B cell (primary cell): Measurements from ENCODE around the gene ABTB2. TPM values are rescaled to one million over a fixed set of nuclear protein-coding genes. Genes with fewer than 3 reads are reported as not detected.

ENCODE experiments used
- ATAC-seq: fragments of 200-7000 bp; cut with Tn5 transposase; one replicate; pipeline ENCODE4 v1.10.0; 2021; ENCODE audit warnings: low read depth, mild to moderate bottlenecking, moderate number of reproducible peaks, moderate library complexity
- CTCF ChIA-PET: fragments of 350-600 bp; sonication (Branson Sonifier 250); formaldehyde crosslinking; loops from one replicate; lab custom pipeline; 2021; ENCODE audit warnings: antibody characterized with exemption, inconsistent platforms; lab: Charles Lee
- POLR2A ChIA-PET: fragments of 350-600 bp; sonication (Branson Sonifier 250); formaldehyde crosslinking; loops from one replicate; lab custom pipeline; 2021; ENCODE audit warnings: antibody characterized with exemption; lab: Charles Lee
- DNase-seq: peaks from one replicate; pipeline ENCODE4 v3.0.0; 2013
- H2AFZ ChIP-seq: 2 replicates; pipeline ENCODE4 v1.6.1; 2012; ENCODE audit warnings: mild to moderate bottlenecking, low read depth, low read length; ENCODE audit not compliant: insufficient read depth, poor library complexity, severe bottlenecking
- H3K27ac ChIP-seq, 2 donors: 1 replicate in 1 of 2; 2 replicates in 1 of 2; pipeline ENCODE4 v1.5.1; 2012 to 2013; ENCODE audit warnings: low read length in 2 of 2, mild to moderate bottlenecking in 2 of 2, moderate library complexity in 1 of 2
- H3K27me3 ChIP-seq, 4 experiments: fragments of 200-600 bp in 1 of 4; sonication (generic) in 1 of 4; replicated peaks in 1 of 4; 1 replicate in 2 of 4; 2 replicates in 2 of 4; pipeline versions ENCODE4 v1.6.1 to v1.7.0; 2013 to 2016; ENCODE audit warnings: low read length in 3 of 4, mild to moderate bottlenecking in 2 of 4, mixed read lengths in 1 of 4, moderate library complexity in 1 of 4; ENCODE audit not compliant: insufficient read depth in 4 of 4, control insufficient read depth in 3 of 4; ENCODE audit errors: control extremely low read depth in 1 of 4
- H3K36me3 ChIP-seq, 2 experiments: replicated peaks in 1 of 2; 1 replicate in 1 of 2; 2 replicates in 1 of 2; pipeline versions ENCODE4 v1.6.1 to v1.7.1; 2013; ENCODE audit warnings: low read length in 1 of 2; ENCODE audit not compliant: insufficient read depth in 2 of 2, control insufficient read depth in 1 of 2; ENCODE audit errors: control extremely low read depth in 1 of 2, extremely low read depth in 1 of 2
- H3K4me1 ChIP-seq, 2 donors: fragments of 200-600 bp in 1 of 2; sonication (generic) in 1 of 2; 1 replicate in 1 of 2; 2 replicates in 1 of 2; pipeline versions ENCODE4 v1.5.1 to v1.6.1; 2013 to 2017; ENCODE audit warnings: low read length in 2 of 2; ENCODE audit not compliant: control insufficient read depth in 2 of 2, insufficient read depth in 2 of 2
- H3K4me2 ChIP-seq: replicated peaks from 2 replicates; pipeline ENCODE3; 2012; ENCODE audit warnings: mild to moderate bottlenecking, low read depth, low read length; ENCODE audit not compliant: poor library complexity, severe bottlenecking
- H3K4me3 ChIP-seq, 5 experiments: fragments of 200-600 bp in 1 of 5; sonication (generic) in 1 of 5; 1 replicate in 3 of 5; 2 replicates in 2 of 5; pipeline versions ENCODE4 v1.5.1 to v1.7.0; 2011 to 2016; ENCODE audit warnings: low read length in 4 of 5, mild to moderate bottlenecking in 4 of 5, low read depth in 2 of 5, control low read depth in 1 of 5, moderate library complexity in 1 of 5; ENCODE audit not compliant: insufficient read depth in 1 of 5; ENCODE audit errors: control extremely low read depth in 1 of 5, extremely low read depth in 1 of 5
- H3K79me2 ChIP-seq: fragments of 200-600 bp; sonication (generic); one replicate; pipeline ENCODE4 v1.6.0; 2016; ENCODE audit warnings: low read length; ENCODE audit not compliant: control insufficient read depth, insufficient read depth
- H3K9ac ChIP-seq: fragments of 200-600 bp; sonication (generic); 2 replicates; pipeline ENCODE4 v1.6.1; 2017; ENCODE audit warnings: mild to moderate bottlenecking, low read length, moderate library complexity
- H3K9me3 ChIP-seq, 3 donors: one replicate each; pipeline versions ENCODE4 v1.6.1 to v1.7.1; 2013; ENCODE audit warnings: low read length in 2 of 3; ENCODE audit not compliant: control insufficient read depth in 2 of 3, insufficient read depth in 1 of 3; ENCODE audit errors: control extremely low read depth in 1 of 3
- H4K20me1 ChIP-seq: 2 replicates; pipeline ENCODE4 v1.6.0; 2012; ENCODE audit warnings: mild to moderate bottlenecking, low read length; ENCODE audit not compliant: insufficient read depth, control insufficient read depth, poor library complexity, severe bottlenecking
- H3K27ac Mint-ChIP-seq: one replicate; pipeline ENCODE4 v1.8.0; 2021; ENCODE audit warnings: mixed read lengths
- H3K27me3 Mint-ChIP-seq: one replicate; pipeline ENCODE4 v1.8.0; 2021; ENCODE audit warnings: mixed read lengths
- H3K4me1 Mint-ChIP-seq: one replicate; pipeline ENCODE4 v1.8.0; 2021; ENCODE audit warnings: mixed read lengths
- H3K4me3 Mint-ChIP-seq: one replicate; pipeline ENCODE4 v1.8.0; 2021; ENCODE audit warnings: mixed read lengths
- H3K9me3 Mint-ChIP-seq: one replicate; pipeline ENCODE4 v1.8.0; 2022; ENCODE audit warnings: mixed read lengths; ENCODE audit not compliant: insufficient read depth
- EZH2 ChIP-seq: IDR thresholded peaks from 2 replicates; pipeline ENCODE4 v1.6.1; 2012; ENCODE audit warnings: borderline replicate concordance, low read depth, mild to moderate bottlenecking, moderate library complexity, low read length; ENCODE audit not compliant: insufficient read depth, poor library complexity, severe bottlenecking
- WGBS: methylation state at CpG from one replicate; pipeline ENCODE4 v1.1.5; 2013; ENCODE audit warnings: missing lambda C conversion rate; ENCODE audit not compliant: insufficient coverage; 5-methylcytosine and 5-hydroxymethylcytosine counted together
- intact Hi-C: fragments of 100-400 bp; cut with micrococcal nuclease; formaldehyde crosslinking; loops from one replicate; pipeline ENCODE4 v1.10.0; 2022
- polyA plus RNA-seq: library from polyadenylated mRNA; depleted of rRNA; stranded (reverse); fragments of >200 nt; gene quantifications from 2 replicates; pipeline ENCODE4 v1.2.3, GENCODE V29; 2012
- total RNA-seq, 2 donors: library from RNA; stranded (reverse); fragments of 120-200 nt in 1 of 2; gene quantifications; 1 replicate in 1 of 2; 2 replicates in 1 of 2; pipeline versions ENCODE4 v1.2.3 to v1.2.4, GENCODE V29; 2013 to 2022
- TF ChIP-seq, protein P1 (sequence below): fragments of 200-600 bp; IDR thresholded peaks from one replicate; pipeline ENCODE4 v1.8.0; 2022; ENCODE audit warnings: antibody characterized with exemption, mild to moderate bottlenecking

ABTB2 gene
- total and polyA plus RNA-seq, 2 donors (not counting 1 experiment from before 2014, with no cell fraction given) = 0.30 to 5.9 TPM

DNA sequence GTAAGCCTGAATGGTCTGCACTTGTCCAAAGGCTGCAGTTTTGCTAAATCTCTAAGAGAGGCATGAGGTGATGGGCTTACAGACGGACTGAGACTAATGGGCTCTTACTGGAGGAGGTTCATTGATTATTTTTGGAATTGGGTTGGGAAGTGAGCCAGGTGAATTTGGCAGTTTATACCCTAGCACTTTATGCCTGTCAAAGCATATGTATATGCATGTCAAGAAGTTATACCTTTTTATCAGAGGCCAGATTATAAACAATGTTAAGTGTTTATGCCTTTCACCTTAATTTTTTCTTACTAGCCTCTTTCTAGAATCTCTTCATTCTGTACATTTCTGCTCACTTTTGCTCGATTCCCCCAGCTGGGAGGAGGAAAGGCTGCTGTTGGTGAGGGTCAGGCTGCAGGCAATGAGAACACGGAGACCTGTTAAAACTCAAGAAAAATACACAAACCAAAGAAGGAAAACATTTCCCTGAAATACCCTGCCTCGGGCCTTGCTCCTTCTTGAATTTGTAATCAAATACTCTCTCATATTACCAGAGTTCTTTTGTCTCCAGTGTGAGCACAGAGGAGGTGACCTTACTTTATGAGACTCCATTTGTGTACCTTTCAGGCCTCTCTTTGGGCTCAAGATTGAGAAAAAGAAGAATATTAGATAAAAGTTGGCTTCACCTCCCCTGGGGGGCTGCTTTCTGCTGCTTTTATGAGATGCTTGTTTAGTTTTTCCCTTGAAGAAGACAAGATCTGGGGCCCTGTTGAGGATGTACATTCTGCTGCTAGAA lies 232.7 kb downstream of the ABTB2 start:
- Histone ChIP-seq H3K27ac (no peak overlapping the region), H3K27me3 (no peaks in the 10 kb centered on the region), H2AFZ (no peak overlapping the region), H3K79me2 (no peaks in the 10 kb centered on the region), H3K4me2 (no peak overlapping the region), H3K9me3 (no peaks in the 10 kb centered on the region), H3K9ac (no peak overlapping the region), H3K4me1 (no peaks in the 10 kb centered on the region), H4K20me1 (peaks cover 3% of the 10 kb centered on the region), H3K36me3 (peaks cover 21 to 80% of the 10 kb centered on the region in 2 experiments), H3K4me3 (no peak overlapping the region)
- WGBS = no CpG with 5 or more reads among the region's 4 CpGs
- no peaks in the 10 kb centered on the region for H3K4me1 Mint-ChIP-seq
- no peak for ATAC-seq
- no peak overlapping the region for H3K4me3 Mint-ChIP-seq
- intact Hi-C loops = no loop called here
- H3K27me3 Mint-ChIP-seq = no peaks in the 10 kb centered on the region
- TF ChIP-seq EZH2 = no peak
- H3K27ac Mint-ChIP-seq = no peak overlapping the region
- H3K9me3 Mint-ChIP-seq = no peaks in the 10 kb centered on the region
- CTCF ChIA-PET = no interaction called here
- POLR2A ChIA-PET = no interaction called here
- no peak for DNase-seq

DNA sequence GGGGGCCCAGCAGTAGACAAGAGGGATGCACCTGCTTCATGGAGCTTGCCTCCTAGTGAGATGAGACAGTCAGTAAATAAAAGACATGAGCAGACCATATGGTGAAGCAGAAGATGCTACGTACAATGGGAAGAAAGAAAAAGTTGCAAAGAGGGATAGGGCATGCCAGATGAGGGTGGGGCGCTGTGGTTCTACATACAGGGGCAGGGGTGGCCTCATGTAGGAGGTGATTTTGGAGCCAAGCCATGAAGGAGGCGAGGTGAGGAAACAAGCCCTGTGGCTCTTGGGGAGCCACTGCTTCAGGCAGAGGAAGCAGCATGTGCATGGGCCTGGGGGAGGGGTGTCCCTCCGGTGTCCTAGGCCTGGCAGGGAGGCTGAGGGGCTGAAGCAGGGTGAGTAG lies 237.2 kb downstream of the ABTB2 start:
- intact Hi-C loops = no loop called here
- no peak for TF ChIP-seq EZH2
- TF ChIP-seq, protein P1, sequence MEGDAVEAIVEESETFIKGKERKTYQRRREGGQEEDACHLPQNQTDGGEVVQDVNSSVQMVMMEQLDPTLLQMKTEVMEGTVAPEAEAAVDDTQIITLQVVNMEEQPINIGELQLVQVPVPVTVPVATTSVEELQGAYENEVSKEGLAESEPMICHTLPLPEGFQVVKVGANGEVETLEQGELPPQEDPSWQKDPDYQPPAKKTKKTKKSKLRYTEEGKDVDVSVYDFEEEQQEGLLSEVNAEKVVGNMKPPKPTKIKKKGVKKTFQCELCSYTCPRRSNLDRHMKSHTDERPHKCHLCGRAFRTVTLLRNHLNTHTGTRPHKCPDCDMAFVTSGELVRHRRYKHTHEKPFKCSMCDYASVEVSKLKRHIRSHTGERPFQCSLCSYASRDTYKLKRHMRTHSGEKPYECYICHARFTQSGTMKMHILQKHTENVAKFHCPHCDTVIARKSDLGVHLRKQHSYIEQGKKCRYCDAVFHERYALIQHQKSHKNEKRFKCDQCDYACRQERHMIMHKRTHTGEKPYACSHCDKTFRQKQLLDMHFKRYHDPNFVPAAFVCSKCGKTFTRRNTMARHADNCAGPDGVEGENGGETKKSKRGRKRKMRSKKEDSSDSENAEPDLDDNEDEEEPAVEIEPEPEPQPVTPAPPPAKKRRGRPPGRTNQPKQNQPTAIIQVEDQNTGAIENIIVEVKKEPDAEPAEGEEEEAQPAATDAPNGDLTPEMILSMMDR = no peak
- peaks cover 11 to 87% of the 10 kb centered on the region in 2 experiments for H3K36me3 ChIP-seq

More for the DNA sequence above, 237.2 kb downstream of the ABTB2 start:
- no peak overlapping the region for H3K4me3 Mint-ChIP-seq
- H3K27me3 Mint-ChIP-seq = no peaks in the 10 kb centered on the region
- ChIA-PET CTCF (interaction anchor here (0.6 kb wide), 1 partner anchor 62 kb away, joined by 3 read pairs; no protein-coding TSS in a partner anchor), POLR2A (no interaction called here)
- WGBS = 100% methylated on average over 4 of the region's 4 CpGs
- Histone ChIP-seq H3K4me2 (no peak overlapping the region), H3K9ac (no peak overlapping the region), H3K9me3 (no peaks in the 10 kb centered on the region), H3K27me3 (no peaks in the 10 kb centered on the region), H4K20me1 (peaks cover 3% of the 10 kb centered on the region), H3K4me3 (no peak overlapping the region), H3K4me1 (no peaks in the 10 kb centered on the region), H3K79me2 (no peaks in the 10 kb centered on the region), H3K27ac (no peak overlapping the region), H2AFZ (no peak overlapping the region)
- H3K4me1 Mint-ChIP-seq = no peaks in the 10 kb centered on the region
- no peaks in the 10 kb centered on the region for H3K9me3 Mint-ChIP-seq
- peak overlapping the region; percentile 16 for H3K27ac Mint-ChIP-seq
- ATAC-seq (no peak), DNase-seq (no peak)
